ENCODE measurements around the gene SEC22A.

SEC22A gene

DNA sequence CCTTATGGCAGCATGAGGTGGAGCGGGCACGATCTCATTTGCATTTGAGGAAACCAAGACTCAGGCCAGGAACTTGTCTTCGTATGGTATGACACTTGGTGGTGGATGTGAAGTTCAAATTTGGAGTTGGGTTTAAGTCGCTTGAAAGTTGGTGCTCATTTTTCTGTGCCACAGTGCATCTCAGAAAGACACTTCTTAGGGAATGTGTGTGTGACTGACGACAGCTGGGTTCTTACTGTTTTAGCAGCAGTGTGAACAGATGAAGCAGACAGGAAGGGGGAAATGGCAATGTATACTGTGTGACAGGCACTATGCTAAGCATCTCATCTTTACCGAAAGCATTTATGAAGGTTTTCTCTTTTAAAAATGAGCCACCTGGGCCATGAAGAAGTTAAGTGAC is 75.4 kb downstream of the SEC22A start:
- no peak for ATAC-seq (replicated peaks; ENCODE audit: extremely low read depth, poor library complexity, severe bottlenecking)
- no peaks in the 10 kb centered on the region for H3K9me3 Mint-ChIP-seq
- DNase-seq (ENCODE audit: low spot score in 2 of 2), result no peak
- no peaks in the 10 kb centered on the region for H3K4me1 Mint-ChIP-seq
- no peak overlapping the region for H3K27ac Mint-ChIP-seq (ENCODE audit: low read depth)
- H3K4me3 Mint-ChIP-seq, result no peak overlapping the region
- no peaks in the 10 kb centered on the region for H3K27me3 Mint-ChIP-seq
- H3K36me3 Mint-ChIP-seq (ENCODE audit: insufficient read depth), result no peaks in the 10 kb centered on the region

DNA sequence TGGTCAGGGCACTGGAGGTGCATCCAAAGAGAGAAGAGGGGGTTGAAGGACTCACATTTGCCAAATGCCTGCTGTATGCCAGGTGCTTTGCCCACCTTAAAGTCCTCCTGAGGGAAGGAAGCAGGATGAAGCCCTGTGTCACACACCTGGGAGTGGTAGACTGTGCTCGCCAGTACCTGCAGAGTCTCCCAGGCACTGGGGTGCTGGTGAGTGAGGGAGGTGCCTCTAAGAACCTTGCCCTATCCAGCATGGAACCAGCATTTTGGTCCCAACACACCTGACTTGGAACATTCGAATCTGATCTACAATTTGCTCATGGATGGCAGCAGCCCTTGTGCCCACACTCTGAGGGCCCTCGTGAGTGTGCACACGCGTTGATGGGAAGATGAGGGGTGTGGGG is 76.7 kb downstream of the SEC22A start:
- ATAC-seq (replicated peaks; ENCODE audit: extremely low read depth, poor library complexity, severe bottlenecking), result no peak
- Mint-ChIP-seq H3K9me3 (no peaks in the 10 kb centered on the region), H3K27ac (ENCODE audit: low read depth) (no peak overlapping the region), H3K36me3 (ENCODE audit: insufficient read depth) (peaks cover 1% of the 10 kb centered on the region), H3K4me1 (no peaks in the 10 kb centered on the region), H3K4me3 (no peak overlapping the region), H3K27me3 (no peaks in the 10 kb centered on the region)
- no peak for DNase-seq (ENCODE audit: low spot score in 2 of 2)

- H3K27me3 Mint-ChIP-seq, result no peaks in the 10 kb centered on the region
- no peak overlapping the region for H3K27ac Mint-ChIP-seq (ENCODE audit: low read depth)
- H3K4me3 Mint-ChIP-seq, result no peak overlapping the region
- no peaks in the 10 kb centered on the region for H3K4me1 Mint-ChIP-seq
- no peak for DNase-seq (ENCODE audit: low spot score in 2 of 2)
- ATAC-seq (replicated peaks; ENCODE audit: extremely low read depth, poor library complexity, severe bottlenecking), result no peak
- peaks cover 2% of the 10 kb centered on the region for H3K36me3 Mint-ChIP-seq (ENCODE audit: insufficient read depth)
- H3K9me3 Mint-ChIP-seq, result no peaks in the 10 kb centered on the region
Measured at GRCh38 chr3:123279121-123279520, 77.4 kb downstream of the SEC22A start.

DNA sequence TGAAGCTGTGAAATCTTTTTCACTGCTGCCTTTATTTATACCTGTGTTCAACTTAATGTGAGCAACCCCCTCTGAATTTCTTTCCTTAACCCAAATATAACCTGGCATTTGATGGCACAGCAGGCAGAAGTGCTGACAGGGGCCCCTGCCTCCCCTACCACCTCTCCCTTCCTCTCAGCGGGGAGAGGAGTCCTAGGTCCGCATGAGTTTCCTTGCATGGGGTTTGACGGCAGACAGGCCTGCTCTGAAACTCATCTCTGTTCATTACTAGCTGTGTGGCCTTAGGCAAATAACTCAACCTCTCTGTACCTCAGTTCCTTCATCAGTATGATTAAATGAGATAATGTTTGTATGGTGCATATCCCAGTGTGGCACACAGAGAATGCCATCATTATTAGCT is 79.7 kb downstream of the SEC22A start:
- ATAC-seq (replicated peaks; ENCODE audit: extremely low read depth, poor library complexity, severe bottlenecking), result no peak
- peaks cover 2% of the 10 kb centered on the region for H3K36me3 Mint-ChIP-seq (ENCODE audit: insufficient read depth)

DNA sequence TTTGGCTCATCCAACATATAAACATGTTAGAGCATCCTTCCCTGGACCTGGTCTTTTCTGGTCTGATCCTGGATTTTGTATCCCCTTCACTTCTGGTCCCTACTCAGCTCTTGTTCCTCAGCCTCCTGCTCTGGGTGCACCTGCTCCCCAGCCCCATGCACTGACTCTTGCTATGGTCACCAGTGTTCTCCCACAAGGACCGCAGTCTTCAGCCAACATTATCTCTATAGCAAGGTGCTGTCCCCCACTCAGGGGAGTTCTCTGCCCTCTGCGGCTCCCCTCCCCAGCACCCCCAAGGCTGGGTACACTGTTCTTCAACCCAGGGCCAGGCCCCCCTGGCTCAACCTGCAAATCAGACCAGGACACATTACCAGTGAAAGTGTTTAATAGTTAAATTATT is 80.2 kb downstream of the SEC22A start:
- Mint-ChIP-seq H3K27ac (ENCODE audit: low read depth) (no peak overlapping the region), H3K9me3 (peaks cover under 1% of the 10 kb centered on the region), H3K4me1 (no peaks in the 10 kb centered on the region), H3K27me3 (peaks cover 3% of the 10 kb centered on the region), H3K4me3 (no peak overlapping the region), H3K36me3 (ENCODE audit: insufficient read depth) (peaks cover 2% of the 10 kb centered on the region)
- DNase-seq (ENCODE audit: low spot score in 2 of 2) (no peak), ATAC-seq (replicated peaks; ENCODE audit: extremely low read depth, poor library complexity, severe bottlenecking) (no peak)

More for the DNA sequence above, 79.7 kb downstream of the SEC22A start:
- no peaks in the 10 kb centered on the region for H3K9me3 Mint-ChIP-seq
- H3K27ac Mint-ChIP-seq (ENCODE audit: low read depth), result no peak overlapping the region
- no peaks in the 10 kb centered on the region for H3K27me3 Mint-ChIP-seq
- no peak overlapping the region for H3K4me3 Mint-ChIP-seq
- no peak for DNase-seq (ENCODE audit: low spot score in 2 of 2)
- H3K4me1 Mint-ChIP-seq, result no peaks in the 10 kb centered on the region

DNA sequence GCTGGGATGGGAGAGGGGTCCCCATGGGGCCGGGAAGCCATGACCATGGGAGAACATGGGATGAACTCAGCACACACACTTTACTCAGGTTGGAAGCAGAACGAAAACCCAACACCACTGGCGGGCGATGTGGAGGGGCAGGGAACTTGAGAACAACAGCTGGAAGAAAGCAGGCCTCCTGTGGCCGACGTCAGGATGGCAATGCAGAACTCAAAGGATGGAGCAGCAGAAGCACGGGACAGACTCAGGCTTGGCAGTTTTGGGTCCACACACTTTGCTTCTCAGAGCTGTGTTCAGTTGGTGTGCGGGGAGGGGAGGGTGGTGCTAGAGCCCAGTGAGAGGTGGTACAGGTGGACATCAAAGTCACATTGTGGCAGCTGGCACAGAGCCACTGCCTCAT is 80.7 kb downstream of the SEC22A start:
- DNase-seq (ENCODE audit: low spot score in 2 of 2) (no peak), ATAC-seq (replicated peaks; ENCODE audit: extremely low read depth, poor library complexity, severe bottlenecking) (no peak)
- Mint-ChIP-seq H3K27me3 (peaks cover 9% of the 10 kb centered on the region), H3K4me3 (no peak overlapping the region), H3K4me1 (no peaks in the 10 kb centered on the region), H3K9me3 (peaks cover 6% of the 10 kb centered on the region), H3K27ac (ENCODE audit: low read depth) (no peak overlapping the region), H3K36me3 (ENCODE audit: insufficient read depth) (peaks cover 2% of the 10 kb centered on the region)

DNA sequence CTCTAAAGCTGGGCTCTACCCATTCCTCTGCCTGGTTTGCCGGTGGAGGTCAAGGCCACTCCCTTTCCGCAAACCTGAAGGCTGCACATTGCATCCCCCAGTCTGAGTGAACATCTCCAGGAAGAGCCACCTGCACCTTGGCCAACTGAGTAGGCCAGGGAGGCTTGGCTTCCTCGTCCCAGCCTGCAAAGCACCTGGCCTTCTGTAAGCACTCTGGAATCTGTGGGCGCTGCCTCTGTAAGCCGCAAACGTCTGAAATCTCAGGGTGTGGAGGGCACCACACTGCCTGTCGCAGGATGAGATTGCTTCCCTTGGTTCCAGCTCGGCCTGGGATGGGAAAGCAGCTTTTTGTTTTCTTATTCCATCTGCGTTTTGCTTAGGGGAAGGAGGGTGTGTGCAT is 81.3 kb downstream of the SEC22A start:
- Mint-ChIP-seq H3K36me3 (ENCODE audit: insufficient read depth) (peaks cover 2% of the 10 kb centered on the region), H3K9me3 (peaks cover 6% of the 10 kb centered on the region), H3K27ac (ENCODE audit: low read depth) (no peak overlapping the region)

GRCh38 chr3:123283657-123284398 is 82.1 kb downstream of the SEC22A start:
- no peak for DNase-seq (ENCODE audit: low spot score in 2 of 2)
- Mint-ChIP-seq H3K27ac (ENCODE audit: low read depth) (no peak overlapping the region), H3K4me1 (no peaks in the 10 kb centered on the region), H3K27me3 (peaks cover 12% of the 10 kb centered on the region), H3K4me3 (no peak overlapping the region), H3K36me3 (ENCODE audit: insufficient read depth) (peaks cover 2% of the 10 kb centered on the region), H3K9me3 (peaks cover 6% of the 10 kb centered on the region)
- ATAC-seq (replicated peaks; ENCODE audit: extremely low read depth, poor library complexity, severe bottlenecking), result no peak

More for the DNA sequence above, 81.3 kb downstream of the SEC22A start:
- Mint-ChIP-seq H3K4me3 (no peak overlapping the region), H3K4me1 (no peaks in the 10 kb centered on the region), H3K27me3 (peaks cover 12% of the 10 kb centered on the region)
- ATAC-seq (replicated peaks; ENCODE audit: extremely low read depth, poor library complexity, severe bottlenecking) (no peak), DNase-seq (ENCODE audit: low spot score in 2 of 2) (no peak)

DNA sequence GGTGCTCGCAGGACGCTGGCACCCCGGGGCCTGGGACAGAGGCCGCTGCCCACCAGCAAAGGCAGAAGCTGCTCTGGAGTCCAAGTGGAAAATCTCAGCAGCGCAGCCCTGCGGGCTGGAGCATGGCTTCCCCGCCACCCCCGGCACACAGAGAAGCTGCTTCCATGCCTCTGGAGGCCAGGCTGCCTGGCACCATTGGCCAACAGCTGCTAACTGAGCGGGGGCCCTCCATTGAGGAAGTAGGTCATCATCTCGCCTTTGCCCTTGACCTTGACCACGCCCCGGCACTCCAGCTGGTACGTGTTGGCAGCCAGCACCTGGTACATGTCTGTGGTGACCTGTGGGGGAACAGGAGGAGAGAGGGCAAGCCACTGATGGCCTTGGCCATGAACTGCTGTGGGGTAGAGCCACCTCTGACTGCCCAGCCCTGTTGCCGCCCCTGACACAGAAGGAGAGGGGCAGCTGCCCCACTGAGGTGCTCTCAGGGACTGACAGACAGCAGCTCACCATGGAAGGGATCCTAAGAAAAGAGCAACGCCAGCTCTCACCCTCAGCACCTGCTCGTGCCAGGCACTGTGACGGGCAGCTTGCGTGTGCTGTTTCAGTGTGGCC is 82.8 kb downstream of the SEC22A start:
- no peak overlapping the region for H3K4me3 Mint-ChIP-seq
- peaks cover 2% of the 10 kb centered on the region for H3K36me3 Mint-ChIP-seq (ENCODE audit: insufficient read depth)
- H3K27me3 Mint-ChIP-seq, result peaks cover 12% of the 10 kb centered on the region
- no peaks in the 10 kb centered on the region for H3K4me1 Mint-ChIP-seq
- DNase-seq (ENCODE audit: low spot score in 2 of 2) (no peak), ATAC-seq (replicated peaks; ENCODE audit: extremely low read depth, poor library complexity, severe bottlenecking) (no peak)
- H3K27ac Mint-ChIP-seq (ENCODE audit: low read depth), result no peak overlapping the region
- peaks cover 6% of the 10 kb centered on the region for H3K9me3 Mint-ChIP-seq

DNA sequence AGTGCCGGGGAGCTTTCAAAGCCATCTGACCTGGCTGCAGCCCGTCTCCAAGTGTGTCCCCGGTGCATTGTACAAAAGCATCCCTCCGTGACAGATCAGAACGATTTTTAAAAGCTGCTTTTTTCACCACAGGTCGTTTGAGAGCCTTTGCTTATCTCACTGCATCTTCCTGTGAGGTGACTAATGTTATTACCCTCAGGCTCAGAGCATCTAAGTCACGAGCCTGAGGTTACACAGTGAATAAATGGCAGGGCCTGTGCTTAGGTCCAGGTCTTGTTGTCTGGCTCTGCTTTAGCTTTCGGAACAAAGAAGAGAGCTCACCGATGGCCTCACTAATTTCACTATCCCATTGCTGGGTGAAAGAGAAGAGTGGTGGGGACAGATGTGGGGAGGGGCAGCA is 83.3 kb downstream of the SEC22A start:
- H3K4me3 Mint-ChIP-seq, result no peak overlapping the region
- peaks cover 17% of the 10 kb centered on the region for H3K27me3 Mint-ChIP-seq
- peaks cover 2% of the 10 kb centered on the region for H3K36me3 Mint-ChIP-seq (ENCODE audit: insufficient read depth)
- H3K27ac Mint-ChIP-seq (ENCODE audit: low read depth), result no peak overlapping the region
- no peaks in the 10 kb centered on the region for H3K4me1 Mint-ChIP-seq
- DNase-seq (ENCODE audit: low spot score in 2 of 2) (no peak), ATAC-seq (replicated peaks; ENCODE audit: extremely low read depth, poor library complexity, severe bottlenecking) (no peak)
- H3K9me3 Mint-ChIP-seq, result peaks cover 6% of the 10 kb centered on the region

GRCh38 chr3:123285479-123285878 is 83.7 kb downstream of the SEC22A start:
- Mint-ChIP-seq H3K4me1 (no peaks in the 10 kb centered on the region), H3K27ac (ENCODE audit: low read depth) (no peak overlapping the region), H3K4me3 (no peak overlapping the region), H3K36me3 (ENCODE audit: insufficient read depth) (peaks cover 2% of the 10 kb centered on the region), H3K27me3 (peaks cover 21% of the 10 kb centered on the region), H3K9me3 (peaks cover 6% of the 10 kb centered on the region)
- ATAC-seq (replicated peaks; ENCODE audit: extremely low read depth, poor library complexity, severe bottlenecking) (no peak), DNase-seq (ENCODE audit: low spot score in 2 of 2) (no peak)

DNA sequence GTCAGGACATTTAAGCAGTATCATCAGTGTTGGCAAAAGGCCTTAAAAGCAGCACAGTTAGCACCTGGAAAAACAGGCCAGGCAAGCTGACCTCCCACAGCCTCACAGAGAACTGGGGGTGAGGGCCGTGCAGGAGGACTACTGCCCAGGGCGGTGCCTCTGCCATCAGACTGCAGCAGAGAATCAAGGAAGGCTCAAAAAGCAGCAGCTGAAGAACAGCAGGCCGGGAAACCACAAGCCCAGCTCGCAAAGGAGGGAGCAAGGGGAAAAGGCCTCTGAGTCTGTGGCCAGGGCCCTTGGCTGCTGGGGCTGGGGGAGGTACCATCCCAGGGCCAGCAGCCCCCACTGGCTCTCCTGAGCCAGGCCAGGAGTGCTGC is 84.2 kb downstream of the SEC22A start:
- H3K9me3 Mint-ChIP-seq, result peaks cover 6% of the 10 kb centered on the region
- ATAC-seq (replicated peaks; ENCODE audit: extremely low read depth, poor library complexity, severe bottlenecking), result no peak
- peaks cover 26% of the 10 kb centered on the region for H3K27me3 Mint-ChIP-seq

GRCh38 chr3:123286308-123287023 is 84.7 kb downstream of the SEC22A start:
- Mint-ChIP-seq H3K36me3 (ENCODE audit: insufficient read depth) (peaks cover 2% of the 10 kb centered on the region), H3K9me3 (peaks cover 6% of the 10 kb centered on the region), H3K4me3 (no peak overlapping the region), H3K27me3 (peaks cover 31% of the 10 kb centered on the region), H3K27ac (ENCODE audit: low read depth) (no peak overlapping the region), H3K4me1 (no peaks in the 10 kb centered on the region)
- DNase-seq (ENCODE audit: low spot score in 2 of 2) (no peak), ATAC-seq (replicated peaks; ENCODE audit: extremely low read depth, poor library complexity, severe bottlenecking) (no peak)

More for the DNA sequence above, 84.2 kb downstream of the SEC22A start:
- Mint-ChIP-seq H3K4me1 (no peaks in the 10 kb centered on the region), H3K4me3 (no peak overlapping the region), H3K36me3 (ENCODE audit: insufficient read depth) (peaks cover 2% of the 10 kb centered on the region), H3K27ac (ENCODE audit: low read depth) (no peak overlapping the region)
- DNase-seq (ENCODE audit: low spot score in 2 of 2), result no peak

Data from central memory CD8-positive, alpha-beta T cell (primary cell).